HCT116 (cell line): ENCODE data around the gene WWOX. TPM values are rescaled to one million over a fixed set of nuclear protein-coding genes. Genes with fewer than 3 reads are reported as not detected.

Experiments used
- ATAC-seq: fragments of 200-7000 bp; cut with Tn5 transposase; 2 replicates; pipeline ENCODE4 v1.9.1; 2020; ENCODE audit warnings: mild to moderate bottlenecking, moderate library complexity
- BruUV-seq: library from RNA; stranded (reverse); fragments of 400-500 nt; replicated peaks from 2 replicates; lab custom pipeline; 2021; lab: Mats Ljungman, UMichigan
- CTCF ChIA-PET: fragments of 300-600 bp; sonication (Branson Sonifier 250); formaldehyde crosslinking; loops from one replicate; lab custom pipeline; 2021; ENCODE audit warnings: antibody characterized with exemption; lab: Charles Lee
- POLR2A ChIA-PET: fragments of 300-600, 350-600 bp; sonication (Branson Sonifier 250); formaldehyde crosslinking; loops from one replicate; lab custom pipeline; 2021; ENCODE audit warnings: antibody characterized with exemption; lab: Charles Lee
- RAD21 ChIA-PET, 2 experiments: fragments of 300-600 bp; sonication (Branson Sonifier 250); formaldehyde crosslinking; loops; one replicate each; lab custom pipeline; 2023; ENCODE audit warnings: low total read pairs in 2 of 2; ENCODE audit not compliant: uncharacterized antibody in 2 of 2, unreplicated experiment in 2 of 2, low non-redundant PET in 1 of 2; lab: Charles Lee
- DNase-seq: peaks from one replicate; pipeline ENCODE4 v3.0.0-alpha.2; 2010; ENCODE audit warnings: low read depth, low spot score
- H2AFZ ChIP-seq: fragments of 200-600 bp; shearing (Covaris generic), sonication (generic); 2 replicates; pipeline ENCODE4 v1.6.1; 2017; ENCODE audit warnings: low read depth, mixed run types, mixed read lengths, antibody characterized with exemption, low read length; ENCODE audit not compliant: poor library complexity, severe bottlenecking
- H3K27ac ChIP-seq: 2 replicates; pipeline ENCODE4 v1.5.1; 2012; ENCODE audit warnings: low read depth, low read length
- H3K27me3 ChIP-seq: fragments of 200-600 bp; sonication (generic); 2 replicates; pipeline ENCODE4 v1.6.1; 2016; ENCODE audit warnings: mixed run types, low read length, mixed read lengths; ENCODE audit not compliant: insufficient read depth
- H3K36me3 ChIP-seq, 2 experiments: fragments of 200-500 bp in 1 of 2; fragments of 200-600 bp in 1 of 2; sonication (Bioruptor generic) in 1 of 2; sonication (generic) in 1 of 2; 2 replicates each; pipeline versions ENCODE4 v1.5.1 to v1.6.1; 2014 to 2016; ENCODE audit warnings: low read length in 2 of 2, inconsistent platforms in 1 of 2, mixed read lengths in 1 of 2, mixed run types in 1 of 2; ENCODE audit not compliant: insufficient read depth in 2 of 2, control insufficient read depth in 1 of 2
- H3K4me1 ChIP-seq, 2 experiments: fragments of 200-600 bp in 1 of 2; sonication (generic) in 1 of 2; 2 replicates each; pipeline versions ENCODE4 v1.5.1 to v1.6.1; 2012 to 2017; ENCODE audit warnings: low read length in 2 of 2, inconsistent platforms in 1 of 2, mild to moderate bottlenecking in 1 of 2, mixed read lengths in 1 of 2, mixed run types in 1 of 2, moderate library complexity in 1 of 2; ENCODE audit not compliant: insufficient read depth in 2 of 2, control insufficient read depth in 1 of 2
- H3K4me2 ChIP-seq: fragments of 200-600 bp; sonication (generic); 2 replicates; pipeline ENCODE4 v1.6.1; 2017; ENCODE audit warnings: mixed run types, low read length, mixed read lengths
- H3K4me3 ChIP-seq, 2 experiments: fragments of 200-600 bp in 1 of 2; sonication (generic) in 1 of 2; replicated peaks in 1 of 2; 2 replicates each; pipeline ENCODE4 v1.5.1; 2011 to 2016; ENCODE audit warnings: low read length in 2 of 2, control low read depth in 1 of 2, low read depth in 1 of 2, mild to moderate bottlenecking in 1 of 2, mixed read lengths in 1 of 2, mixed run types in 1 of 2
- H3K79me2 ChIP-seq: fragments of 200-600 bp; sonication (generic); 2 replicates; pipeline ENCODE4 v1.6.1; 2017; ENCODE audit warnings: mild to moderate bottlenecking, mixed run types, low read length, moderate library complexity, mixed read lengths; ENCODE audit not compliant: insufficient read depth
- H3K9ac ChIP-seq: fragments of 200-600 bp; sonication (generic); 2 replicates; pipeline ENCODE4 v1.6.1; 2016; ENCODE audit warnings: low read length, mixed read lengths
- H3K9me2 ChIP-seq: fragments of 200-600 bp; sonication (generic), shearing (Covaris generic); 2 replicates; pipeline ENCODE4 v1.6.1; 2017; ENCODE audit warnings: mixed run types, mild to moderate bottlenecking, moderate library complexity; ENCODE audit not compliant: insufficient read depth
- H3K9me3 ChIP-seq, 2 experiments: fragments of 200-500 bp in 1 of 2; fragments of 200-600 bp in 1 of 2; sonication (Bioruptor generic) in 1 of 2; sonication (generic) in 1 of 2; 2 replicates each; pipeline ENCODE4 v1.6.1; 2014 to 2017; ENCODE audit warnings: low read length in 2 of 2, mixed read lengths in 2 of 2, inconsistent platforms in 1 of 2, low read depth in 1 of 2, mild to moderate bottlenecking in 1 of 2, mixed run types in 1 of 2, moderate library complexity in 1 of 2; ENCODE audit not compliant: control insufficient read depth in 1 of 2, insufficient read depth in 1 of 2
- H4K20me1 ChIP-seq: fragments of 200-600 bp; sonication (generic), shearing (Covaris generic); 2 replicates; pipeline ENCODE4 v1.6.1; 2017; ENCODE audit warnings: mixed run types, mild to moderate bottlenecking, moderate library complexity; ENCODE audit not compliant: insufficient read depth
- ATF3 ChIP-seq: IDR thresholded peaks from 2 replicates; pipeline ENCODE4 v1.6.1; 2012
- CBX3 ChIP-seq: IDR thresholded peaks from 2 replicates; pipeline ENCODE4 v1.6.1; 2012; ENCODE audit warnings: low read depth
- ELF1 ChIP-seq: IDR thresholded peaks from 2 replicates; pipeline ENCODE4 v1.6.1; 2012; ENCODE audit warnings: low read depth, borderline replicate concordance
- JUND ChIP-seq: IDR thresholded peaks from 2 replicates; pipeline ENCODE4 v1.6.1; 2012
- RAD21 ChIP-seq: IDR thresholded peaks from 2 replicates; pipeline ENCODE4 v1.6.1; 2012; ENCODE audit warnings: low read depth, mild to moderate bottlenecking
- SIN3A ChIP-seq: IDR thresholded peaks from 2 replicates; pipeline ENCODE4 v1.6.1; 2012; ENCODE audit warnings: low read depth
- SP1 ChIP-seq: IDR thresholded peaks from 2 replicates; pipeline ENCODE4 v1.6.1; 2012; ENCODE audit warnings: low read depth
- YY1 ChIP-seq: IDR thresholded peaks from 2 replicates; pipeline ENCODE4 v1.6.1; 2011; ENCODE audit warnings: low read length, low read depth, moderate library complexity, mild to moderate bottlenecking; ENCODE audit not compliant: insufficient replicate concordance; ENCODE audit errors: extremely low read depth
- ZFX ChIP-seq: fragments of 450-650 bp; IDR thresholded peaks from 2 replicates; pipeline ENCODE4 v1.6.1; 2017
- intact Hi-C: fragments of 100-400 bp; cut with micrococcal nuclease; formaldehyde crosslinking; loops from 2 replicates; pipeline ENCODE4 v1.10.0; 2022
- total RNA-seq: library from RNA; stranded (reverse); gene quantifications from one replicate; pipeline ENCODE4 v1.2.1, GENCODE V29; 2021; ENCODE audit not compliant: unreplicated experiment
- TF ChIP-seq, protein P1 (sequence below), 3 experiments: fragments of 200-600 bp in 1 of 3; sonication (generic) in 1 of 3; IDR thresholded peaks in 2 of 3; conservative IDR thresholded peaks in 1 of 3; 2 replicates each; pipeline ENCODE4 v1.5.1; 2012 to 2017; ENCODE audit warnings: low read depth in 2 of 3, low read length in 2 of 3, antibody characterized with exemption in 1 of 3, borderline replicate concordance in 1 of 3, control low read depth in 1 of 3, mild to moderate bottlenecking in 1 of 3, mixed read lengths in 1 of 3, mixed run types in 1 of 3, moderate library complexity in 1 of 3; ENCODE audit not compliant: insufficient read depth in 1 of 3
- TF ChIP-seq, protein P2 (sequence below): IDR thresholded peaks from 2 replicates; pipeline ENCODE4 v1.6.1; 2011; ENCODE audit warnings: mild to moderate bottlenecking, low read length, moderate library complexity; ENCODE audit not compliant: insufficient replicate concordance; ENCODE audit errors: extremely low read depth

Gene WWOX
- total RNA-seq, 1 experiment from 2014 or later = 13.7 TPM

GRCh38 chr16:79099716-79100115 is 1000.3 kb downstream of the WWOX start:
- POLR2A ChIA-PET = no interaction called here
- intact Hi-C loops = no loop called here

More at GRCh38 chr16:79099716-79100115, 1000.3 kb downstream of the WWOX start:
- Histone ChIP-seq H3K9ac (no peak overlapping the region), H3K9me3 (peaks cover 3 to 4% of the 10 kb centered on the region in 2 experiments; a peak in 2 of 4 replicates), H3K79me2 (no peaks in the 10 kb centered on the region), H3K27me3 (no peaks in the 10 kb centered on the region), H3K4me3 (no peak overlapping the region), H3K4me2 (no peak overlapping the region), H2AFZ (no peak overlapping the region), H3K9me2 (no peaks in the 10 kb centered on the region), H3K36me3 (no peaks in the 10 kb centered on the region), H3K27ac (no peak overlapping the region), H4K20me1 (no peaks in the 10 kb centered on the region), H3K4me1 (no peaks in the 10 kb centered on the region)
- TF ChIP-seq SIN3A (no peak), ELF1 (no peak), YY1 (no peak), CBX3 (no peak), SP1 (no peak), ATF3 (no peak), RAD21 (no peak), ZFX (no peak), JUND (no peak)
- TF ChIP-seq, protein P1, sequence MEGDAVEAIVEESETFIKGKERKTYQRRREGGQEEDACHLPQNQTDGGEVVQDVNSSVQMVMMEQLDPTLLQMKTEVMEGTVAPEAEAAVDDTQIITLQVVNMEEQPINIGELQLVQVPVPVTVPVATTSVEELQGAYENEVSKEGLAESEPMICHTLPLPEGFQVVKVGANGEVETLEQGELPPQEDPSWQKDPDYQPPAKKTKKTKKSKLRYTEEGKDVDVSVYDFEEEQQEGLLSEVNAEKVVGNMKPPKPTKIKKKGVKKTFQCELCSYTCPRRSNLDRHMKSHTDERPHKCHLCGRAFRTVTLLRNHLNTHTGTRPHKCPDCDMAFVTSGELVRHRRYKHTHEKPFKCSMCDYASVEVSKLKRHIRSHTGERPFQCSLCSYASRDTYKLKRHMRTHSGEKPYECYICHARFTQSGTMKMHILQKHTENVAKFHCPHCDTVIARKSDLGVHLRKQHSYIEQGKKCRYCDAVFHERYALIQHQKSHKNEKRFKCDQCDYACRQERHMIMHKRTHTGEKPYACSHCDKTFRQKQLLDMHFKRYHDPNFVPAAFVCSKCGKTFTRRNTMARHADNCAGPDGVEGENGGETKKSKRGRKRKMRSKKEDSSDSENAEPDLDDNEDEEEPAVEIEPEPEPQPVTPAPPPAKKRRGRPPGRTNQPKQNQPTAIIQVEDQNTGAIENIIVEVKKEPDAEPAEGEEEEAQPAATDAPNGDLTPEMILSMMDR (IDR thresholded peaks at IDR 0.05 in 2 of 3, conservative IDR thresholded peaks at IDR 0.05 in 1 of 3; ENCODE audit: borderline replicate concordance in 1 of 3, insufficient read depth in 1 of 3, low read depth in 2 of 3, low read length in 2 of 3) = no peak
- TF ChIP-seq, protein P2, sequence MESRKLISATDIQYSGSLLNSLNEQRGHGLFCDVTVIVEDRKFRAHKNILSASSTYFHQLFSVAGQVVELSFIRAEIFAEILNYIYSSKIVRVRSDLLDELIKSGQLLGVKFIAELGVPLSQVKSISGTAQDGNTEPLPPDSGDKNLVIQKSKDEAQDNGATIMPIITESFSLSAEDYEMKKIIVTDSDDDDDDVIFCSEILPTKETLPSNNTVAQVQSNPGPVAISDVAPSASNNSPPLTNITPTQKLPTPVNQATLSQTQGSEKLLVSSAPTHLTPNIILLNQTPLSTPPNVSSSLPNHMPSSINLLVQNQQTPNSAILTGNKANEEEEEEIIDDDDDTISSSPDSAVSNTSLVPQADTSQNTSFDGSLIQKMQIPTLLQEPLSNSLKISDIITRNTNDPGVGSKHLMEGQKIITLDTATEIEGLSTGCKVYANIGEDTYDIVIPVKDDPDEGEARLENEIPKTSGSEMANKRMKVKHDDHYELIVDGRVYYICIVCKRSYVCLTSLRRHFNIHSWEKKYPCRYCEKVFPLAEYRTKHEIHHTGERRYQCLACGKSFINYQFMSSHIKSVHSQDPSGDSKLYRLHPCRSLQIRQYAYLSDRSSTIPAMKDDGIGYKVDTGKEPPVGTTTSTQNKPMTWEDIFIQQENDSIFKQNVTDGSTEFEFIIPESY = no peak
- DNase-seq = no peak
- ATAC-seq = no peak
- CTCF ChIA-PET = no interaction called here
- RAD21 ChIA-PET = no interaction called here
- no TSS peak for BruUV-seq
